Sciatic nerve (tissue), 2 donors: ENCODE data around the gene CA10. TPM values are rescaled to one million over a fixed set of nuclear protein-coding genes. Genes with fewer than 3 reads are reported as not detected.

Experiments used
- ATAC-seq: fragments of 200-7000 bp; cut with Tn5 transposase; one replicate; pipeline ENCODE4 v1.9.1; 2020; ENCODE audit warnings: mild to moderate bottlenecking, moderate library complexity
- DNase-seq: peaks from one replicate; pipeline ENCODE4 v3.0.0-alpha.2; 2020; ENCODE audit warnings: low spot score
- intact Hi-C: fragments of 100-400 bp; cut with DNase I; formaldehyde crosslinking; loops from one replicate; pipeline ENCODE4 v1.14.2; 2022
- total RNA-seq: library from RNA; stranded (reverse); fragmentation: NEBNext Ultra II Directional; extraction: Animal tissue kit (Norgen Biotek cat#: 25700); gene quantifications from one replicate; pipeline ENCODE4 v1.2.1, GENCODE V29; 2021
- donor health status: DM: no; HTN: no; CAD: no.
- donor health status: DM: no; HTN: no; CAD: no.

CA10 gene
- total RNA-seq, 1 donor from 2014 or later: not detected

DNA sequence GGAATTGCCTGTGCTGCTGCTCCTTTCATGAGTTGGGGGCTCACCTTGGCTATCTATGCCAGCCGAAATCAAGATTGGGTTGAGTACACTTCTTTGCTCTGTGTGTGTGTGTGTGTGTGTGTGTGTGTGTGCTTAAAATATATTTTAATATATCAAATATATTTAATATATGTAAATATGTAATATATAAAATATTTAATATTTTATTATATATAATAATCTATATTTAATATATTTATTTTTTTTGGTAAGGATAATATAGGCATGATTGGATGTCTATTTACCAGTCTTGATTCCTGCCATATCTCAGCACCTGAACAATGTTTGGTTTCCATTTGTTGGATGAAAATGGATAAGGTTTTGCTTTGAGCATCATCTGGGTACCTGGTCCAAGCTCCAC lies 399.3 kb downstream of the CA10 start:
- DNase-seq: no peak
- intact Hi-C loops: no loop called here
- ATAC-seq: no peak

DNA sequence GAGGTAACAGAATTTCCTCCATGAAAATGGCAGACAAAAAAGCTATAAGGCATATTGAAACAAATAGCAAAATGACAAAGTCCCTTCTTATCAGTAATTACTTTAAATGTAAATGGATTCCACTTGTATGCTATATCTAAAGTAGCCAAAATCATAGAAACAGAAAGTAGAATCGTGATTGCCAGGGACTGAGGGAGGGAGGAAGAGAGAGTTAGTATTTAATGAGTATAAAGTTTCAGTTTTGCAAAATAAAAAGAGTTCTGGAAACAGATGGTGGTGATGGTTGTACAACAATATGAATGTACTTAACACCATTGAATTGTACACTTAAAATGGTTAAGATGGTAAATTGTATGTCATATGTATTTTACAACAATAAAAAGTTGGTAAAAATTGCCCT lies 407.4 kb downstream of the CA10 start:
- intact Hi-C loops: no loop called here
- DNase-seq (no peak), ATAC-seq (no peak)

DNA sequence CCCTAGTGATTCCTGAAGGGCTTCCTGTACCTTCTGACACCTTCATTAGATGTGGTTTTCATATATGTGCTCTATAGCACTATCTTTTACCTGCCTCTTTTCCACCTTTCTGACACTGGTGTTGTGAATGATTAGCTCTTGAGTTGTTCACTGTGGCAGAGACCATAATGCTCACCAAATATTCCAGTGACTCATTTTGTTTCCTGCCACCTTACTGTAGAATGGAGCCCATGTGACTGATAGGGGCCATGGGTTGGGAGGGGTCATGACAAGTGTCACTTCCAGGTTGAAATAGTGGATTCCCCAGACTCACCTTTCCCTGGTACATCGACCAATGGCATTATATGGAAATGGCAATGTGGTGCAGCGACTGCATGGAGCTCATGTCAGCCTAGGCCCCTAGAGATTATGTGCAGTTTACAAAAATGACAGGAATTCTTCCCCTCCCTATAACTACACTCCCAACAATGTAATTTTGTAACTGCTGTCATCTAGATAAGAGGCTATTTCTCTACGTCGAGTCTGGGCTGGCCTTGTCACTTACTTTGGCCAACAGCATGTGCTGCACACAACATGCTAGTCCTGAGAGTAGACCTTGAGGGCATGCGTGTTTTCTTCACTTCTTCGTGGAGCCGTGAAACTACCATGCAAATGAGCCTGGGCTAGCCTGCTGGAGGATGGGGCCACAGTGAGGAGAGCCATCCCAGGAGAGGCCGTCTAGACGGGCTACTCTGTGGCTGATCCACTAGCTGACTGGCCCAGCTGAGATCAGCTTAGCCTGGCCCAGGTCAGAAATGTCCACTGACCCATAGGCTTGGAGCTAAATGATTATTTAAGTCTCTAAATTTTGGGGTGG lies 409.5 kb downstream of the CA10 start:
- DNase-seq (no peak), ATAC-seq (no peak)
- intact Hi-C loops: no loop called here

DNA sequence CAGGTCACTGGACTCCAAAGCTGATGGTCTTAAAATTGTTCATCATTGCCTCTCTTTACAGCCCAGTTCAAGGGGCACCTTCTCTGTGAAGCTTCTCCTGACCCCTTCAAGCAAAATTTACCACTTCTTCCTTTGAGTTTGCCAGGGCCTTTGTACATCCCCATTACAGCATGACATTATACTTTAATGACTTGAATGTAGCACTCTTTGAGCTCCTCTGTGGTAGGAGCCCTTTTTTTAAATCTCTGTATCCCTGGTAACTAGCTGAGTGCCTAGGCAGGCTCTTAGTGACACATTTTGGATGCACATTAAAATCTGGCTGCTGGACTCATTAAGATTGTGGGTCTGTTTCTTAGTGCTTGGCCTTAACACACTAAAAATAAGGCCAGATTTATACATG lies 412.1 kb downstream of the CA10 start:
- intact Hi-C loops: no loop called here
- ATAC-seq: no peak

DNA sequence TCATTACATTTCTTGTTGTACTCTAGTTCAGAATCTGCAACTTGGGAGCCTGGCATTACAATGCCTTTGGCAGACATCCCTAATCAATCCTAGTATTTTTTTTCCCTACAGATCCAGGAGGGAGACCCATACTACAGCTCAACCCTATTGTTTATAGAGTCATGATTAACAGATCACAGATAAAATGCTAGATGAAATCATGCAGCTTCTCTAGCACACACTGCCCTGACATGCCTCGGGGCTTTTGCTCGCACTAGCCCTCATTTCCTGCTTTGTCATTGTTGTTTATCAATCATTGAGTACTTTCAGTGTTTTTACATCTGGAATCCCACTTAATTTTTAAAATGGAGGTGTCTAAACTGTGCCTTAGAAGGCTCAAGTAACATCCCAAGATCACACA lies 412.5 kb downstream of the CA10 start:
- no peak for ATAC-seq
- no peak for DNase-seq
- intact Hi-C loops: no loop called here

More for the DNA sequence above, 412.1 kb downstream of the CA10 start:
- DNase-seq: no peak

DNA sequence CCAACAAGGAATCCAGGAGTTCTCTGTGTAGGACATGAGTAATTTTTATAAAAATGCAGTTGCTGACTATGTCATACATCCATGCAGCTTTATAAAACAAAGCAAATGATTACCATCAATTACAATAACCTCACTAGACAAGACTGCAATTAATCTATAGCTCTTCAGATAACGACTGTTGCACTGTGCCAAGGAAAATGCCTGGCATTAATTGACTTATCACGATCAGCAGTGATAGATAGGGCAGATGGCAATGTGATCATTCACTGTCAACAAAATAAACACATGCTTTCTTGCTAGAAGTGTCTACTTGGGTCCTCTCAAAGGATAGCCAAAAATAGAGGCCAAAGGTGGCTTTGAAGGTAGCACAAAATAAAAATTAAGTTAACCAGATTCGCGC lies 415.0 kb downstream of the CA10 start:
- no peak for DNase-seq
- ATAC-seq: no peak
- intact Hi-C loops: no loop called here

DNA sequence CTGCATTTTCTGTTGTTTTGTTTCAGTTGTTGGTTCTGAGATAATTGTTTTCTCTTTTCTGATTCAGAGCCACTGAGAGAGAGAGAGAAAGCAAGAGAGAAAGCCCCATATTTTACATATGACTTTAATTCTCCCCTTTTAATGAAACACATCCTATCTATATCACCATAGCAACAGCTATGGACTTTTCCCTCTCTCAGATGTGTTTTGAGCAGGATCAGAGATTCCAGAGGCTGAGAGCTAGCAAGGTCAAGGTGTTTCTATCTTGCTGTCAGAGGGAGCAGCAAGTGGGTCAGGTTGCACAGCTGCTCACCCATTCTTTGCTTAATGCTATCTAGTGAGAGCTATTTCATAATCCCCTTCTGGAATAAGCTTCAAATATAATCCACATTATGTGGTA lies 415.9 kb downstream of the CA10 start:
- no peak for ATAC-seq
- intact Hi-C loops: no loop called here
- DNase-seq: no peak

DNA sequence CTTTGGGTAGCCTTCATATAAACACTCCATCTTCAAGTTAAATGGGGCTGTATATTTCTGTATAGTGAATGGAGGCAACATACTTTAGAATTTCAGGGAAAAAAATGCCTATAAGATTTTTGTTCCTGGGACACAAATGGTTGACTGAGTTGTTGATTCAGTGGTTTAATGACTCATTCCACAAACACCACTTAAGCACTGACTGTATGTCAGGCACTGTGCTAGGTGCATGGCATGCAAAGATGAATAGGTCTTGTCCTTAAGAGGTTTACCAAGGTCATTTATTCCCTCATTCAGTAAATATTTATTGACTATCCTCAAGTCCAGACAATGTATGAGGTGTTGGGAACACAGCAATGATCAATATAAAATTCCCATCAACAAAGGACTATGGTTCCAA lies 417.1 kb downstream of the CA10 start:
- ATAC-seq (no peak), DNase-seq (no peak)
- intact Hi-C loops: no loop called here

DNA sequence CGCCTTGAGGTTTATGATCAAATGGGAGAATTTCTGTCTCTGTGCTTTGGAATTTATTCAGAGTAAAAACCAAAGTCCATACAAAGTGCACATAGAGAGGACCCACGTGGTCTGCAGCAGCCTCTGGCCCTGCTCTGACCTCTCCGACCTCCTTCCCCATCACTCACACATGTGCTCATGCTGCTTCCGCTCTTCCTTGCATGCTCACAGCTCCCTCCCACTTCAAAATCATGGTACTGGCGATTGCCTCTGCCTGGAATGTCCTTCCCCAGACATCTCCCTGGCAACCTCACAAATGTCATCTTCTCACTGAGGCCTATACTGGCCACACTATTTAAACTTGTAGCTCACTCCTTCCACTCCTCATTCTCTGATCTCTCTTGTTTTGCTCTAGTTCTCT lies 418.0 kb downstream of the CA10 start:
- DNase-seq (no peak), ATAC-seq (no peak)
- intact Hi-C loops: no loop called here

DNA sequence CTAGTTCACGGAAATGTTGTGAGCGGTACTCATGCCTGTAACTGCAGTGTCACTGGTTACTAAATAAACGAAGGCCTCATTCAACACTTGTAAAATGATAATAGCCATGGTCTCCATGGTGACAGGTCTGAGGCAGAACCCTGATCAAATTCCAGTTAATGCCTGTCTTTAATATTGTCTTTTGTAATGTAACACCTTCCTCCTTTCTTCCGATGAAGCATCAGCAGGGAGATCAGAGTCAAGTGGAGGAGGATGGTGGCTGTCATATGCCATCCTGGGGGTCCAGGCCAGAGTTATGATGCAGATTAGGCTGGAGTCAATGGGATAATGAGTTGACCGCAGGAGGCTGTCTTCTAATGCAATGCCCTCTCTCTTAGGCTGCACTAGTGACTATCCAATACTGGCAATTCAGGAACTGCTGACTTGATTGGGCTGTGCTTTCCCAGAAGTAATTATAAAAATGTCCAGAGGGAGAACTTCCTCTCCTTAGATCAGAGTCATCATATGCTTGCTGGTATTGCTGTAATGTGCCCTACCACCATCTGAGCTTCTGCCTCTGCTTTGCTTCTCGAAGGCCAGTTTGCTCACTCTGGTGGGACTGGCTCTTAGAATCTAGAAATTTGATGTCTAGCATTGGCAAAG lies 419.1 kb downstream of the CA10 start:
- ATAC-seq (no peak), DNase-seq (no peak)
- intact Hi-C loops: no loop called here

DNA sequence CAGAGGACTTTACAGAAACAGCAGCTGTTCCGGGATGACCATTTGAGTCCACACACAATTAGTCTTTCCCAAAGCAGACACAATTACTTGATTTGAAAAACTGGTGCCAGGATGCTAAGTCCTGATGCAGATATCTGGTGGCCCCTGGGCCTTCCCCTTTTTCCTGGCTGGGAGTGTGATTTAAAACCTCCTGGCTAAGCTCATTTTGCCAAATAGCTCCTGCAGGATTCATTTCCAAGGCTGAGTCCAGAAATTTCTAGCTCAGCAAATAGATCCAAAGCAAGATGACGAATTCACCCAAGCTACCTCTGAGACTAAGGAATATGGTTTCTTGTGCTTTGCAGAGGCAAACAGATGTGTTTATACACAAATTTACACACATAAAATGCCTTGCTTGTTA lies 422.2 kb downstream of the CA10 start:
- intact Hi-C loops: no loop called here
- ATAC-seq: no peak
- DNase-seq: no peak

DNA sequence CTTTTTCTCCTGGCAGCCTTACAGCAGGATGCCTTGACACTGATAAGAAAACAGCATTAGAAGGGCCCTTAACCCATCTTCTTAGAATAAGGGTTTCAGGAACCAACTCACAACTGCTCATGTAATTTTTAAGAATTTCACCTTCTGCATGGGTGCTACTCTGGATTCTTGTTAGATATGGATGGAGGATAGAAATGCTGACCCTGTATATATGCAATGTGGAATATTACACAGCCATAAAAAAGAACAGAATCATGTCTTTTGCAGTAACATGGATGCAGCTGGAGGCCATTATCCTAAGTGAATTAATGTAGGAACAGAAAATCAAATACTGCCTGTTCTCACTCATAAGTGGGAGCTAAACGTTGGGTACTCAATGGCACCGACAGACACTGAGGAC lies 423.5 kb downstream of the CA10 start:
- intact Hi-C loops: no loop called here
- no peak for ATAC-seq
- no peak for DNase-seq

DNA sequence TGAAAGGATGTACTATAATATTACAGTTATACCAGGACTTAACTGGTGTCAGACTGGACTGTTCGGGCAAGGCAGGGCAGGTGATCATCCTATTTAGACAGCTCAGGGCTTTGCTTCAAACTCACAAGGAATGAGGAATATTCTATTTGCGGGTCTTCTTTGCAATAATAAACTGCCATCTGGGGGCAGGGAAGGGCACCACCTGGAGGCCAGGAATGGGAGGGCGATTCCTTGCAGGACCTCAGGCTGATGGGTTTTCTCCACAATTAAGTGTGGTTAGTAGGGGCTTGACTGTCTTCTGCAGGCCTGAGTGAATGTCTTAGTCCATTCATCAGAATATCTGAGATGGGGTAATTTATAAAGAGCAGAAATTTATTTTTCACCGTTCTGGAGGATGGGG lies 424.1 kb downstream of the CA10 start:
- intact Hi-C loops: no loop called here
- DNase-seq (no peak), ATAC-seq (no peak)

DNA sequence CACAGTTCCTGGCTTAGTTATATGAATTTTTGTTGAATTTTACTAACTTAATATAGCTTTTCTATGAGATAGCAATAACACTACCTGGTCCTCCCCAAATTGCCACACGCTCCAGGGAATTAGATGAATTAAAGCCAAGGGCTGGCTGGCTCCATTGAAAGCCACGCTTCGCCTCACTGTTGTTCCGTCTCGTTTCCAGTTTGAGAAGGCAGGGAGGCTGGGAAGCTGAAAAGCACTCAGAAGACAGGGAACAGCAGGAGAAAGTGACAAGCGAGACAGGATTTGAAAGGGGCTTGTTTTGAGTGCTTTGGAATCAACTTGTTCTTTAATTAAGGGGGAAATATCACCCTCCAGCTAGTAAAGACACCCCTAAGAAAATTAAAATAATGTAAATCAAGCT lies 425.3 kb downstream of the CA10 start:
- DNase-seq (no peak), ATAC-seq (no peak)
- intact Hi-C loops: no loop called here

DNA sequence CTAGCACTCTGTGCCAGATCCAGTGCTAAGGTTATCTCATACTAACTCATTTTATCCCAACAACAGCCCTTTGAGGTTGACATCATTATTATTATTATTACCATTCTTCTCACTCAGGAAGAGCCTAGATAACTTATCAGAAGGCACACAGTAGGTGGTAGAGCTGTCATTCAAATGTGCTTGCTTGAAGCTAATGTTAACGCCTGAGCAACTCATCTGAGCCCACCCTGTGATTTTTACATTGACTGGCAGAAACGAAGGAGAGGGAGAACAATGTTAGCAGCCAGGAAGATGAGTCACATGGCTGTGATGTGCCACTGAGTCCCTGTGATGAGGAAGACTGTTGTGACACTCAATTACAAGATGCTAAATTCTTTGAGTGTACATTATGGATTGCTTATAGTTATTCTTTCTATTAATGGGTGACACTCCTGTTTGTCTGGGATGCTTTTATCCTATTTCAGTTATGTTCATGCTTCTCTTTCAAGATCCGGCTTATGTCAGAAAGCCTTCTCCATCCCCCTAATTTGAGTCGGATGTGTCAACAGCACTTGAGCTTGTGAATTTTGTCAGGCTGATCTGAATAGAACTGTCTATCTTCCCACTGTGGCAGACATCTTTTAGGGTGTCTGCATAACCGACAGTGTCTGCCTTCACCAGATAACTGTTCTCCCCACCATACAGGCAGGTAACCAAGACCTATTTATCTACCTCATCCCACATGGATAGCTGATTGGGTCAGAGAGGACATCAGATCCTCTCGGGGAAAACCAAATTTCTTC lies 426.4 kb downstream of the CA10 start:
- intact Hi-C loops: no loop called here
- no peak for DNase-seq
- ATAC-seq: no peak

DNA sequence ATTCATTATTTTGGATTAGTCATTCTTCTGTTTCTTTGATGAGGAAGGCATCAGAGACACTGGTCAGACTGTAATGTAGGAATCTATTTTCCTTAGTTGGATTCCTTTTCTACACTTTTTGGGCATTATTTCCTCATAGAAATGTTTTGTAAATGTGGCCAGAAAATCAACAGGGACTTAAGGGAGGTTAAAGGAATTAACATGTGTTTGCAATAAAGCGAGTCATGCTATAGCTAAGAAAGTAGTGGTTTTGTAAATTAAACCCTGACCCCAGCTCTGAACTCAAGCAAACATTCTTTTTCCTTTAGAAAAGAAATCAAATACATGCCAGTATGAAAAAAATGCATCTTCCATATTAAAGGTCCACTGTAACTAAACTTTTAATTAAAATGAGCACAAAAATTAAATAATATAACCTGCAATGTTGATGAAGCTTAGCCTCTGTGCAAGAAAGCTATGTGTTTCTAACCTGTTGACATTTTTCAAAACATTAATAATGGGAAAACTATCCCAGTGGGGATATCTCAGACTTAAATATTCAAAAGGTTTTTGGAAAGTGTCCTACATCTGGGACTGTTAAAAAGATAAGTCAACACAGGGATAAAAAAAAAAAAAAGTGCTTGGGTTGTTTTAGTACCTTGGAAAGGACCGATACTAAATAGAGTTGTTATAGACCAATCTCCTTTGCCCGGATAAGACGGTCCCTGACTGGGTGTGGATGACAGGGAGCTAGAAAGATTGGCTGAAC lies 428.0 kb downstream of the CA10 start:
- intact Hi-C loops: no loop called here
- DNase-seq (no peak), ATAC-seq (no peak)

DNA sequence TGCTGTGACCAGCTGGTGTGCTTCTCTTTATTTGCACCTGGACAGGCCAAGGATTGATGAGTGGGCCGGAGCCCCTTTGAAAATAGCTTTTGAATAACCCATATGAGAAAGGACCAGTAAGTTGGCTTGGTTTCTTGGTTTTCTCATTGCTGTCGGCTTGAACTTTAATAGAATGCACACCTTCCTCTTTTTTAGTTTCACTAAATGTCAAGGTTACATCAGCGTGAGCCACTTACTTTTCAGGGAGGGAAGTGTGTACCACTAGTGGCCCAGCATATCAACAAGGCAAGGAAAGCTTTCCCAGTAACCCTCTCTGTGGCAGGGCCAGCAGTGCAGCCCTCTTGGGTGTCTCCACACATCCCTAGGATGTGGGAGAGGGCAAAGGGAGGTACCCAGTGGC lies 433.3 kb downstream of the CA10 start:
- intact Hi-C loops: no loop called here
- DNase-seq (no peak), ATAC-seq (no peak)

DNA sequence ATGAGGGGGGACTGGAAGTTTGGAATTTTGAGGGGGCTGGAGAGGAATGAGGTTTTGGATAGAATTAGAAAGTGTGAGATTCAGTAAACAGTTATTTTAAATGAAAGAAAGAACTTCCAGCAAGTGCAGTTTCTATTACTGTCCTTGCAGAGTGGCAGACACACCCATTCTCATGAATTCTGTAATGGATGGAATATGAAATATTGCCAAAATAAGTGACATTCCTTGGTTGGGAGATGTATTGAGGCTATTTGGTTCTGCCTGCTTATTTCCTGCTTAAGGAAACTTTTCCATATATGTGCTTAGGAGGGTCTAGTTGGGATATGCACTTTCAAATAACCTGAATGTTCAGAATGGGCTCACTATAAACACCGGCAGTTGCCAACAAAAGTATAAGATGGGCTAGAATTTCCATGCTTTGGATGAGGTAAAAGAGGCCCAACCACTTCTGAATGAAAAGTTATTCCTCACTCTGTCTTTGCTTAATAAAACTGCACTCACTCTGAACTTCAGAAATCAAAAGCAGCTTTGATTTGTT lies 434.4 kb downstream of the CA10 start:
- DNase-seq: no peak

DNA sequence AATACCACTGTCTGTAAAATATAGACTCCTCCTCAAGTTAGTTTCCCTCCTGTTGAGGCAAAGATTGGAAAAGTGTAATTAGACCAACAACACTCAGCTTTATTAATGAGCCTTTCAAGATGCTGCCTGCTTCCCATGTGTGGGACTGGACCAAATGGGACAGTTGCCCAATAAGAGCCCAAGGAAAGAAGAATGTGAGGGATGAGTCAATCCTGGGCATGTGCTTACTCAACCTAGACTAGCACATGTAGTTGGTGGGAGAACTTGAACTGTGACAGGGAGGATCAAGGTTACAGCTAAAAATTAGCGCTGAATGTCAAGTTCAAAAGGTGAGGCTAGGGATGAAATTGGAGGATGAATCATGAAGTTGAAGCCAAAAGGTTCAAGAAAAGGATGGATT lies 435.5 kb downstream of the CA10 start:
- DNase-seq: no peak
- no peak for ATAC-seq
- intact Hi-C loops: no loop called here

More for the DNA sequence above, 434.4 kb downstream of the CA10 start:
- ATAC-seq: no peak
- intact Hi-C loops: no loop called here
